Chondrocyte (in vitro differentiated cells): Measurements from ENCODE around the gene APBB2. TPM values are rescaled to one million over a fixed set of nuclear protein-coding genes. Genes with fewer than 3 reads are reported as not detected.

Experiments used
- DNase-seq: peaks from one replicate; pipeline ENCODE4 v3.0.0; 2021; ENCODE audit warnings: mixed read lengths, low spot score
- H3K27ac Mint-ChIP-seq: one replicate; pipeline ENCODE4 v1.8.0; 2021; ENCODE audit warnings: mild to moderate bottlenecking, moderate library complexity, mixed read lengths; ENCODE audit not compliant: unreplicated experiment
- H3K27me3 Mint-ChIP-seq: 2 replicates; pipeline ENCODE4 v1.8.0; 2021; ENCODE audit warnings: low read depth, mixed read lengths
- H3K36me3 Mint-ChIP-seq: 2 replicates; pipeline ENCODE4 v1.8.0; 2021; ENCODE audit warnings: low read depth, mixed read lengths
- H3K4me1 Mint-ChIP-seq: 2 replicates; pipeline ENCODE4 v1.8.0; 2021; ENCODE audit warnings: low read depth, mild to moderate bottlenecking, mixed read lengths
- H3K4me3 Mint-ChIP-seq: one replicate; pipeline ENCODE4 v1.8.0; 2021; ENCODE audit warnings: mild to moderate bottlenecking, moderate library complexity, mixed read lengths; ENCODE audit not compliant: unreplicated experiment
- H3K9me3 Mint-ChIP-seq: 2 replicates; pipeline ENCODE4 v1.8.0; 2021; ENCODE audit warnings: low read depth, mixed read lengths
- CTCF ChIP-seq: fragments of 200-600 bp; sonication (generic); IDR thresholded peaks from 2 replicates; pipeline ENCODE4 v1.5.0; 2021; ENCODE audit warnings: antibody characterized with exemption, mild to moderate bottlenecking, moderate library complexity
- total RNA-seq: library from RNA; stranded (reverse); gene quantifications from 3 replicates; pipeline ENCODE4 v1.2.1, GENCODE V29; 2021

The APBB2 gene
- total RNA-seq, 1 donor from 2014 or later = 119 TPM

GRCh38 chr4:40962551-40963180, 251.7 kb downstream of the APBB2 start:
- Mint-ChIP-seq H3K4me1 (peaks cover 48% of the 10 kb centered on the region), H3K27ac (peak overlapping the region; percentile 92), H3K4me3 (no peak overlapping the region), H3K36me3 (peaks cover 2% of the 10 kb centered on the region), H3K27me3 (no peaks in the 10 kb centered on the region), H3K9me3 (peaks cover 6% of the 10 kb centered on the region)
- no peak for TF ChIP-seq CTCF
- DNase-seq = no peak

GRCh38 chr4:40960941-40961340, 253.4 kb downstream of the APBB2 start:
- TF ChIP-seq CTCF = no peak

GRCh38 chr4:40957281-40957680, 257.1 kb downstream of the APBB2 start:
- Mint-ChIP-seq H3K27me3 (no peaks in the 10 kb centered on the region), H3K4me1 (peaks cover 65% of the 10 kb centered on the region), H3K4me3 (no peak overlapping the region), H3K9me3 (peaks cover 6% of the 10 kb centered on the region), H3K27ac (peak overlapping the region; percentile 88), H3K36me3 (no peaks in the 10 kb centered on the region)
- DNase-seq = no peak
- TF ChIP-seq CTCF = no peak

More at GRCh38 chr4:40960941-40961340, 253.4 kb downstream of the APBB2 start:
- DNase-seq = no peak
- H3K36me3 Mint-ChIP-seq = no peaks in the 10 kb centered on the region
- no peak overlapping the region for H3K4me3 Mint-ChIP-seq
- H3K9me3 Mint-ChIP-seq = peaks cover 6% of the 10 kb centered on the region
- peak overlapping the region; percentile 86 for H3K27ac Mint-ChIP-seq
- no peaks in the 10 kb centered on the region for H3K27me3 Mint-ChIP-seq
- peaks cover 61% of the 10 kb centered on the region for H3K4me1 Mint-ChIP-seq

- H3K27me3 Mint-ChIP-seq = no peaks in the 10 kb centered on the region
- peaks cover 61% of the 10 kb centered on the region for H3K4me1 Mint-ChIP-seq
- peaks cover 6% of the 10 kb centered on the region for H3K9me3 Mint-ChIP-seq
- H3K4me3 Mint-ChIP-seq = no peak overlapping the region
- H3K36me3 Mint-ChIP-seq = no peaks in the 10 kb centered on the region
- peak; percentile 12 for TF ChIP-seq CTCF
- DNase-seq = no peak
- H3K27ac Mint-ChIP-seq = peak overlapping the region; percentile 88
Measured at GRCh38 chr4:40956721-40957255, 257.6 kb downstream of the APBB2 start.

GRCh38 chr4:40954088-40954668, 260.2 kb downstream of the APBB2 start:
- no peak for DNase-seq
- H3K9me3 Mint-ChIP-seq = no peaks in the 10 kb centered on the region
- no peaks in the 10 kb centered on the region for H3K36me3 Mint-ChIP-seq
- peak overlapping the region; percentile 94 for H3K27ac Mint-ChIP-seq
- peak overlapping the region; percentile 33 for H3K4me3 Mint-ChIP-seq
- H3K27me3 Mint-ChIP-seq = no peaks in the 10 kb centered on the region
- H3K4me1 Mint-ChIP-seq = peaks cover 68% of the 10 kb centered on the region
- no peak for TF ChIP-seq CTCF
